ENCODE data around the gene CHD2.

DNA sequence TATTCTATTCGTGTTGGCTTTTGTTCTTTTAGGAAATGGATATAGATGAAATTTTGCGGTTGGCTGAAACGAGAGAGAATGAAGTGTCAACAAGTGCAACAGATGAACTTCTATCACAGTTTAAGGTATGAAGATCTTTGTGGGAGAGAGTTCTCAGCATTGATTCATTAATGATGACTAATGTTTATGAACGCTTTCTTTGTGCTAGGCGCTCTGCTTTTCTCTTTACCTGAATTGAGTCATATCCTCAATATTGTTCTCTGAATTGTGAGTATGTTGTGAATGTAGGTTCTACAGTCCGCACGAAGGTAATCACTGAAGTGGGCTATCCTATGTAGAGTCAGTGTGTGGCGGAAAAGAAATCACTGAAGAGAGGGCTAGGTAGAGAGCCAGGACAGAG lies 81.2 kb downstream of the CHD2 start:
- TF ChIP-seq, protein P1, sequence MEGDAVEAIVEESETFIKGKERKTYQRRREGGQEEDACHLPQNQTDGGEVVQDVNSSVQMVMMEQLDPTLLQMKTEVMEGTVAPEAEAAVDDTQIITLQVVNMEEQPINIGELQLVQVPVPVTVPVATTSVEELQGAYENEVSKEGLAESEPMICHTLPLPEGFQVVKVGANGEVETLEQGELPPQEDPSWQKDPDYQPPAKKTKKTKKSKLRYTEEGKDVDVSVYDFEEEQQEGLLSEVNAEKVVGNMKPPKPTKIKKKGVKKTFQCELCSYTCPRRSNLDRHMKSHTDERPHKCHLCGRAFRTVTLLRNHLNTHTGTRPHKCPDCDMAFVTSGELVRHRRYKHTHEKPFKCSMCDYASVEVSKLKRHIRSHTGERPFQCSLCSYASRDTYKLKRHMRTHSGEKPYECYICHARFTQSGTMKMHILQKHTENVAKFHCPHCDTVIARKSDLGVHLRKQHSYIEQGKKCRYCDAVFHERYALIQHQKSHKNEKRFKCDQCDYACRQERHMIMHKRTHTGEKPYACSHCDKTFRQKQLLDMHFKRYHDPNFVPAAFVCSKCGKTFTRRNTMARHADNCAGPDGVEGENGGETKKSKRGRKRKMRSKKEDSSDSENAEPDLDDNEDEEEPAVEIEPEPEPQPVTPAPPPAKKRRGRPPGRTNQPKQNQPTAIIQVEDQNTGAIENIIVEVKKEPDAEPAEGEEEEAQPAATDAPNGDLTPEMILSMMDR (conservative IDR thresholded peaks at IDR 0.05; ENCODE audit: low read length), result no peak
- no peak for TF ChIP-seq EZH2phosphoT487 (IDR thresholded peaks at IDR 0.05; ENCODE audit: borderline replicate concordance)

Measured in Loucy (cell line).